Colonic mucosa (tissue), 4 donors: Measurements from ENCODE around the gene TMEM182. TPM values are rescaled to one million over a fixed set of nuclear protein-coding genes. Genes with fewer than 3 reads are reported as not detected.
A peak's percentile ranks its signal among the peaks of the same experiment; 100 is the strongest.

ENCODE experiments used
- DNase-seq: peaks from one replicate; pipeline ENCODE4 v3.0.0-alpha.2; 2020
- H3K27ac ChIP-seq: fragments of 200-600 bp; one replicate; pipeline ENCODE4 v1.8.0; 2021
- H3K27me3 ChIP-seq: fragments of 200-600 bp; one replicate; pipeline ENCODE4 v1.8.0; 2021
- H3K36me3 ChIP-seq: fragments of 200-600 bp; one replicate; pipeline ENCODE4 v1.8.0; 2021
- H3K4me1 ChIP-seq: fragments of 200-600 bp; one replicate; pipeline ENCODE4 v1.8.0; 2021; ENCODE audit warnings: mild to moderate bottlenecking
- H3K4me3 ChIP-seq: fragments of 200-600 bp; one replicate; pipeline ENCODE4 v1.8.0; 2021
- H3K9ac ChIP-seq, 2 donors: one replicate each; pipeline ENCODE4 v1.7.0; 2013; ENCODE audit warnings: control low read depth in 2 of 2, low read depth in 2 of 2, low read length in 2 of 2
- H3K9me3 ChIP-seq: fragments of 200-600 bp; one replicate; pipeline ENCODE4 v1.8.0; 2021
- intact Hi-C: fragments of 100-400 bp; cut with DNase I; formaldehyde crosslinking; loops from one replicate; pipeline ENCODE4 v1.14.1; 2022
- total RNA-seq, 2 donors: library from RNA; stranded (reverse); fragmentation: NEBNext Ultra II Directional in 1 of 2; extraction: Animal tissue kit (Norgen Biotek cat#: 25700) in 1 of 2; gene quantifications; one replicate each; pipeline ENCODE4 v1.2.1, GENCODE V29; 2021
- TF ChIP-seq, protein P1 (sequence below): fragments of 200-600 bp; IDR thresholded peaks from one replicate; pipeline ENCODE4 v1.8.0; 2022; ENCODE audit warnings: antibody characterized with exemption, mild to moderate bottlenecking
- donor health status: healthy.
- donor health status: DM: no; HTN: no; CAD: no.
- donor health status: DM: no; HTN: no; CAD: no.

TMEM182 gene
- total RNA-seq, 2 donors from 2014 or later = 3.4 to 3.8 TPM

DNA sequence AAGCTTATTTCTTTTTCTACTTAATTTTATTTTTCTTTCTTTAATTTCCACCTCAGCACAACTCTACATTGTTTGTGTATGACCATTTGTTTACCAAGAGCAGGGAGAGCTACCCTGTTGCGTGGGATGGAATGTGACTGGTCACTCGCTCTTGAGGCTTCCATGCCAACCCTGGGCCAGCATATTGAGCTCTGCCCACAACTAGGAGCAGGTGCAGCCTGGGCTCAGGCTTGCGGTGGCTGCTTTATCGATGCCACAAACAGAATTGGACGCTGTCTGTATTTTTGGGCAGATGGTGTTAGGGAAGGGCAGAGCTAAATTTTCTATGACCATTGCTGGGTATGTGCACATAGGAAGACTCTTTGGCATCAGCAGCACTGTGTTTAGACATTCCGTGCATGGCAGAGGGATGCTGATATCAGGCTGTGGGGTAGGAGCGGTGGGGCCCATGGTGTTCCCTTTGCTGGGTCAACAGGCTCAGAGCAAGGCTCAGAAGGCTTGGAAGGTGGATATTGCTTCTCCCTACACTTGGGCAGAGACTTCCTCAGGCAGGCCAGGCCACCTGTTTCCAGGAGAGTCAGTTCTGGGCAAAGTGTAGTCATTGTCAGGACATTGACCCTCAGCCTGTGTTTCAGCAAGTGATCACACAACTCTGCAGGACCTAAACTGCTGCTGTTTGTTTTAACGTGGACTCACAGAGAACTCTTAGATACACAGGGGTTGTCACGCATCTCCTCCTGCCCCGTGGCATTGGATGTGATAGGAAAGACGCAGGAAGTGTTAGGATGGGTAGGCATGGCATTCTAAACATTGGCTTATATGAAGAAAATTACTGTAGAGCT is 40.2 kb downstream of the TMEM182 start:
- Histone ChIP-seq H3K27me3 (no peaks in the 10 kb centered on the region), H3K27ac (no peak overlapping the region), H3K4me3 (no peak overlapping the region), H3K9me3 (no peaks in the 10 kb centered on the region), H3K9ac (no peak overlapping the region), H3K36me3 (no peaks in the 10 kb centered on the region), H3K4me1 (no peaks in the 10 kb centered on the region)
- intact Hi-C loops = no loop called here
- TF ChIP-seq, protein P1, sequence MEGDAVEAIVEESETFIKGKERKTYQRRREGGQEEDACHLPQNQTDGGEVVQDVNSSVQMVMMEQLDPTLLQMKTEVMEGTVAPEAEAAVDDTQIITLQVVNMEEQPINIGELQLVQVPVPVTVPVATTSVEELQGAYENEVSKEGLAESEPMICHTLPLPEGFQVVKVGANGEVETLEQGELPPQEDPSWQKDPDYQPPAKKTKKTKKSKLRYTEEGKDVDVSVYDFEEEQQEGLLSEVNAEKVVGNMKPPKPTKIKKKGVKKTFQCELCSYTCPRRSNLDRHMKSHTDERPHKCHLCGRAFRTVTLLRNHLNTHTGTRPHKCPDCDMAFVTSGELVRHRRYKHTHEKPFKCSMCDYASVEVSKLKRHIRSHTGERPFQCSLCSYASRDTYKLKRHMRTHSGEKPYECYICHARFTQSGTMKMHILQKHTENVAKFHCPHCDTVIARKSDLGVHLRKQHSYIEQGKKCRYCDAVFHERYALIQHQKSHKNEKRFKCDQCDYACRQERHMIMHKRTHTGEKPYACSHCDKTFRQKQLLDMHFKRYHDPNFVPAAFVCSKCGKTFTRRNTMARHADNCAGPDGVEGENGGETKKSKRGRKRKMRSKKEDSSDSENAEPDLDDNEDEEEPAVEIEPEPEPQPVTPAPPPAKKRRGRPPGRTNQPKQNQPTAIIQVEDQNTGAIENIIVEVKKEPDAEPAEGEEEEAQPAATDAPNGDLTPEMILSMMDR = no peak
- no peak for DNase-seq

DNA sequence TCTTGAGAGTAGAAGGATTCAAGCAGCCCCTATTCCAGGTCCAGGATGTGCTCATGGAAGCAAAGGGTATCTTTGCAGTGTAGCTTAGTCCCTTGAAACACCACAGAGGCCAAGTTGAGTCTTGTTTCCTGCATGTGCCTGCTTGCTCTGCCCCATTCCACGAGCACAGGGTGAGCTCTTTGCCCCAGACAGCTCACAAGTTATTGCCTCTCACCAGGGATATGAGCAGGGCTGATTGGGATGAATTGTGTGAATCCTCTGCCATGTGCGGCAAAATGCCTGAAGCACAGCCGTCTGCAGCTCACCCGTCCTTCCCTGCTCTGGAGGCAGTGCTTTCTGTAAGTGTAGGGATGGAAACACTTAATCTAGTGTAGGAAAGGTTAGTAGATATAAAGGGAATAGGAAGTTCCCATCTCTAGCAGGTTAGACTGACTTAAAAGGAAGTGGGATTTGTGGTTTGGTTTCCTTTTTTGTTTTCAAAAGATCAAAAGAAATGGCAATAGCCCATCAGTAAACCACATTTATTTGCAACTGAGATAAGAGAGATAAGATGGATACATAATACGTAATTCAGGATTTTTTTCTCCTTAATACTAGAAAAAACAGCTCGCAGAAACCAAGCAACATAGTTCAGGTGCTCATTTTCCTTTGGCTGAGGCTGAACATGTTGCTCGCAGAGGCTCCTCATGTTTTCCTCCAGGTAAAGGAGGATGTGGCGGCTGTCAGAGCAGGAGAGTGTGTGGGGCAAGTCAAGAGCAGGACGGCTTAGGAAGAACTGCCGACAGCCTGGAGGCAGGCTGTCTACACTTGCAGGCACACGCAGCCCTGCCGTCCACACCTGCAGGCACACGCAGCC is 41.4 kb downstream of the TMEM182 start:
- no peaks in the 10 kb centered on the region for H3K27me3 ChIP-seq
- H3K36me3 ChIP-seq = no peaks in the 10 kb centered on the region
- H3K9me3 ChIP-seq = no peaks in the 10 kb centered on the region
- no peaks in the 10 kb centered on the region for H3K4me1 ChIP-seq
- intact Hi-C loops = no loop called here
- no peak for DNase-seq
- no peak overlapping the region for H3K9ac ChIP-seq
- TF ChIP-seq, protein P1 = no peak
- H3K4me3 ChIP-seq = no peak overlapping the region
- no peak overlapping the region for H3K27ac ChIP-seq

DNA sequence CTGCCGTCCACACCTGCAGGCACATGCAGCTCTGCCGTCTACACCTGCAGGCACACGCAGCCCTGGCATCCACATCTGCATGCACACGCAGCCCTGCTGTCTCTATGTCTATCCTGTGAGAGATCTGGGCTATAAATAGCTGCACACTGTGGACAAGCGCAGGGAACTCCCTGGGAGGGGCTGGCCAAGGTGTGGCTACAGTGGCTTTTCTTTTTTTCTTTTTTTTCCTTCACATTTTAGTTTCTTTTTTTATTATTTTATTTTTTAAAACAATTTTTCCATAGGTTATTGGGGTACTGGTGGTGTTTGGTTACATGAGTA is 42.0 kb downstream of the TMEM182 start:
- H3K27me3 ChIP-seq = no peaks in the 10 kb centered on the region
- no peaks in the 10 kb centered on the region for H3K4me1 ChIP-seq
- no peak overlapping the region for H3K4me3 ChIP-seq
- no peak overlapping the region for H3K27ac ChIP-seq
- no peaks in the 10 kb centered on the region for H3K36me3 ChIP-seq
- TF ChIP-seq, protein P1 = no peak
- no peaks in the 10 kb centered on the region for H3K9me3 ChIP-seq
- intact Hi-C loops = loop anchor here (2.0 kb wide), 1 partner anchor 49 kb away; no protein-coding TSS in a partner anchor
- no peak for DNase-seq
- no peak overlapping the region for H3K9ac ChIP-seq

DNA sequence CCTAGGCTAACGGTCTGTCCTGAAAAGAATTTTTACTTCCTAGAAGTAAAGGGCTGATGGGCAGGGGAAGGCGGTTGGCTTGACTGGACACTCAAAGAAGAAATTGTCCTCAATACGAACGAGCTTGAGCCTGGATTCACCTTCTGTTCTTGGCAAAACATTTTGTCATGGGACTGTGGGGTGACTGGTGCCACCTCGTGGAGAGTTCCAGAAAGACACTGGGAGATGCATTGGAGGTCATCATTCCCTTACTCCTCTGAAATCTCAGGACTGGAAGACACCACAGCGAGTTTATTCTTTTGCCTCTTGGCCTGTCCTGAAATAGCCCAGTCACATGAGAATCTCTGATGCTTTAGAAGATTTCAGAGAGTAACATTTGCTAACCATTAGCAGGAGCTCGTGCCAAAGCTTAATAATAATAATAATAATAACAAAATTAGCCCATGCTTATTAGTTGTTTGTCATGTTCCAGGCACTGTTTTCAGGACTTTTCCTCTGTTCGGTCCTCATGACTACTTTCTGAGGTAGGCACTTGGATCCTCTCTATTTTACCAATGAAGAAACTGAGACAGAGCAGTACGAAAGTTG is 44.5 kb downstream of the TMEM182 start:
- Histone ChIP-seq H3K36me3 (no peaks in the 10 kb centered on the region), H3K27me3 (no peaks in the 10 kb centered on the region), H3K4me3 (no peak overlapping the region), H3K4me1 (no peaks in the 10 kb centered on the region), H3K9me3 (no peaks in the 10 kb centered on the region), H3K27ac (no peak overlapping the region), H3K9ac (no peak overlapping the region)
- intact Hi-C loops = no loop called here
- peak; percentile 61 for DNase-seq
- TF ChIP-seq, protein P1 = peak; percentile 60
